GM19397 (cell line): Measurements from ENCODE around the gene RENBP.

Experiments
- ATAC-seq: cut with Tn5 transposase; IDR thresholded peaks from one replicate; pipeline ENCODE4 v1.9.1; 2021; ENCODE audit warnings: mild to moderate bottlenecking, moderate library complexity; ENCODE audit not compliant: unreplicated experiment

Gene RENBP

DNA sequence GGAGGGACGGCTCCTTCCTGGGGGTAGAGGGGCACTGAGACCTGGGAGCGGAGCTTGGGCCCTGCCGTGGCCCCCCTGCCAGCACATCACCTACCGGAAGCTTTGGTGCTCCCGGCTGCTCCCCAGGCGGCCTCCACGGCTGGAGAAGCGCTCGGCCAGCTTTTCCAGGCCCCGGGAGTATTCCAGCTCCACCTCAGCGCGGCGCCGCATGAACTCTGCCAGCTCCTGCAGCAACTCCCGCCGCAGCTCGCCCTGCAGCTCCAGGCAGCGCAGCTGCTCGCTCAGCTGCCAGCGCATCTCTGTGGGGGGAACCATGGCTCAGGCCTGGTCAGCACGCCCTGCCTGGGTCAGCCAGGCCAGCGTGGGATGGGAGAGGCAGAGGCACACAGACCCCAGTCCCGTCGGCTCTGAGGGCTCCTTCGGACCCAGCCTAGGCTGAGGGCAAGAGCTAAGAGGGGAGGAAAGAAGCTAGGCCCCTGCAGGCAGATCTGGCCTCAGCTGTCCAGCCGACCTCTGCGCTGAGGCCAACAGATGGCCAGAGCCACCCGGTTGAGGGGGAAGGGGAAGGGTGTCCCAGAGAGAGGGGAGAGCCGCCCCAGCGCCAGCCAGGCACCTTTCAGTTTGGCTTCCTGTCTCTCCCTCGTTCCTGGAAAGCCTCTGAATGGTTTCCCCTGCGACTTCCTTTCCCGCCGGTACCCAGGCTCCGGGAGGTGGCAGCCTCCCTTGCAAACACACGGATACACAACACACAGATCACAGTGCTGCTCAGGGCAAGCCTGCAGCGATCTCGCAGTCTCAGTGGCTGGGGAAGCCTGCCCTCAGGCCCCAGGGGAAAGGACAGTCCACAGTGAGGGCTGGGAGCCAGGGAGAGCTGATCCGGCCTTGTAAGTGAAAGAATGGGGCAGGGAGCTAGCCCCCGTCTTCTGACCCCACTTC lies 22.7 kb downstream of the RENBP start:
- ATAC-seq = no peak

DNA sequence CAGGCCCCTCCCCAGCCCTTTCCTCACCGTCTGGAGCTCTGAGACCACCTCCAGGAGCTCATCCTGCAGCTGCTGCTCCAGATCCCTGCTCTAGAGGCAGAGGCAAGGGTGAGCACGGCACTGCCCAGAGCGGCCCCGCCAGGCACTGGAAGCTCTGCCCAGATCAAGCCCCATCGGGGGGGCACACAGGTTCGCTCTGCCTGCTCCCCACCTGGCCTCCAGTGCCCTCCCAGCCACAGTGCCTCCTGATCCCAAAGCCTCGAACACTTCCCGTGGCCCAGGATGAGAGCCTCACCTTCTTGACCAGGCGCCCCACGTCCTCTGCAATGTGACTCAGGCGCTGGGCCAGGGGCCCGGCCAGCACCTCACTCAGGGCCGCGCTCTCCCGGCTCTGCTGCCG lies 23.4 kb downstream of the RENBP start:
- no peak for ATAC-seq

DNA sequence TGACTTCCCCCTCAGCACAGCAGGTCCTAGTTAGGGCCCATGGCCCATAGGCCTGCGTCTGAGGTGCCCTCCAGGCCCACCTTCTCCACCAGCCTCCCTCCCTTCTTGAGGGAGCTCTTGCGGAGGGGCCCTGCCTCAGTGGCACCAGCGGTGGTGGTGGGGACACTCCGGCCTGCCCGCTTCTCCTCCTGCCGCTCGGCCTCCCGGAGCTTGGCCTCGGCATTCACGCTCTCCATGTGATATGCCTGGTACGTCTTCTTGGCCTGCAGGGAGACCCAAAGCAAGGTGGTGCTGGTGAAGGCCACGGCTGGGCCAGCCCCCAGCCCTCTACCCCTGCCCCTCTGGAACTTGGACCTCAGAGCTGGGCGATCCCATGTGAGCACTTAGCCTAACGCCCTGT lies 23.9 kb downstream of the RENBP start:
- no peak for ATAC-seq

DNA sequence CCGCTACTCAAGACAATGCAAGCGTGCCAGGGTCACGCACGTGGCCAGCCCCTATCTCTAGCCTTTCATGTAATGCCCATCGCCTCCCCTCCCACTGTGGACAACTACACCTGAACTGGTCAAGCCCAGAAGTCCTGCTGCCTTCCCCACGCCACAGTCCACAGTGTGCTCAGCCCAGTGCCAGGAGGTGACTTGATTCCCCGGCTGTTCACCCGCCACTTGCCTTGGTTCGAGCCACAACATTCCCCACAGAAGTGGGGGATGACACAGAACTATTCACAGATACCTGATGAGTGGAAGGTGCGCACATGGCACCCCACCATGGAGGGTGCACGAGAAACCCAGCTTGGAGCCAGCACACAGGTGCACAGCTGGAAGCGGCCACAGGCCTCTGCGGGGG lies 25.2 kb downstream of the RENBP start:
- ATAC-seq = no peak

DNA sequence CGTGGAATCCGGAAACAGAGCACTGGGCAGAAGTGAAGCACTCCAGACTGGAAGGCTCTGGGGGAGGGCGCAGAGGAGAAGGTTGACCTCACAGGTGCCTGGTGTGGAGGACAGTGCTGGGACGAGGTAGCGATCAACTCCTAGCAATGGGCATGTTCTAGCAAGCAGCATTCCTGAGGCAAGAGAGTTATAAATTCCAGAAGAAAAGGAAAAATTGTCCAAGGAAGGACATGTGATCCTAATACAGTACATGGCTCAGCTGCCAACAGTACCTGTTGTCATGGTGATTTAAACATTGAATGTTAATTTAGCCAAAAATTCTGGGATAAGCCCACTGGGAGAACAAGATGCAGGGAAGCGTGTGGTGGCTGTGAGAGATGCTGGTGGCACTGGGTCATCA lies 26.6 kb downstream of the RENBP start:
- no peak for ATAC-seq

DNA sequence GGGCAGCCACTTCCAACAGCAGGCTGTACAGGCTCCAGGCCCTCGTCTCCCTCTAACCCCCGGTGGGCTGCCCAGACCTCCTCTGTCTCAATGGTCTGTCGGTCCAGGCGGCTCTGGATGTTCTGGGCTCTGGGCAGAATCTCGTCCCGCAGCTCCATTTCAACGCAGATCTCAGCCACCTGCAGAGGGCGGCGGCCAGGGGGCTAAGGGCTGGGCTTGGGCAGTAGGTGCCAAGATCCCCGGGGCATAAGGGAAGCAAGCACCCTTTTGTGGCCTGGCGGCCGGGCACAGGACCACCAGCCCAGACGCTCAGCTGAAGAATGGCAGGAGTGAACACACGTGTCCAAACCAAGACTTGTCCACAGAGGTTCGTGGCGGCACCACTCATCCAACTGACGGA lies 30.7 kb downstream of the RENBP start:
- no peak for ATAC-seq

DNA sequence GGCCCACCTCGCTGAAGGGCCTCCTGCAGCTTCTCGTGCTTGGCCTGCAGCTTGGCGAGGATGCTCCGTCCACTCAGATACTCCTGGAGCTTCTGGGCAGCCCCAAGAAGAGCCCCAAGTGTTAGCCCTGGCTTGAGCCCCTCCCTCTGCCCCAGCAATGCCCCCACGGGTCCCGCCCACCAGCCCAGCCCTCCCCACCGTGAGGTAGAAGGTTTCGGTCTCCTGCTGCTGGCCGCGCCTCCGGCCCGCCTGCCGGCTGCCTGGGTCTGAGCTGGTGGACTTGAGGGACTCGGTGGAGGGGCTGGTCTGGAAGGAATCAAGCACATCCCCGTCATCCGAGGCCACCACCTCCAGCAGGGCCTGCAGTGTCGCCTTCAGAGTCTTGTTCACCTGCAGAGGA lies 31.2 kb downstream of the RENBP start:
- ATAC-seq = no peak

DNA sequence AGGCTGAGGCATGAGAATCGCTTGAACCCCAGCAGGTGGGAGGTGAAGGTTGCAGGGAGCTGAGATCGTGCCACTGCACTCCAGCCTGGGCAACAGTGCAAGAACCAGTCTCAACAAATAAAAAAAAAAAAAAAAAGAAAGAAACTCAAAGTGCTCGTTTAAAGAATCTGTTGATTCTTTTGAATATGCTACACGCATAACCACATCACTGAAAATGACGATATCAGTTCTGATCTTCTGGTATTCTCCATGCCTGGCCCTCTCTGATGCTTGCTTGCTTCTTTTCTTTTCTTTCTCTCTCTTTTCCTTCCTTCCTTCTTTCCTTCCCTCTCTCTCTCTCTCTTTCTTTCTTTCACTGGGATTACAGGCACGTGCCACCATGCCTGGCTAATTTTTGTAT lies 32.6 kb downstream of the RENBP start:
- no peak for ATAC-seq

DNA sequence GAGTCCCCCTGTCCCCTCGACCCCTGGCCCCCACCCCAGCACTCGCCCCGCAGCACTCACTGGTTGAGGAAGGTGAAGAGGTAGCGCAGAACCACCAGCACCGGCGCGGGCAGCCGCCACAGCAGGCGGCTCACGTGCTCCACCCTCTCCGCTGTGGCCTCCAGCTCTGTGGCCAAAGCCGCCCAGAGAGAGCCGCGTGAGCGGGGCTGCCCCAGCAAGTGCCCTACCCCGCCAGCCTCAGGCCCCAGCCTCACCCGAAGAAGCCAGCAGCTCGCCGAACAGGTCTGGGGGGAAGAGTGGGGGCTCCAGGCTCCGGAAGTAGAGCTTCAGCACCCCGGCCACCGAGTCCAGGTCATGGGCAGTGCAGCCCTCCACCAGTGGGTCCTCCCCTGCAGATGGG lies 34.0 kb downstream of the RENBP start:
- ATAC-seq = no peak

DNA sequence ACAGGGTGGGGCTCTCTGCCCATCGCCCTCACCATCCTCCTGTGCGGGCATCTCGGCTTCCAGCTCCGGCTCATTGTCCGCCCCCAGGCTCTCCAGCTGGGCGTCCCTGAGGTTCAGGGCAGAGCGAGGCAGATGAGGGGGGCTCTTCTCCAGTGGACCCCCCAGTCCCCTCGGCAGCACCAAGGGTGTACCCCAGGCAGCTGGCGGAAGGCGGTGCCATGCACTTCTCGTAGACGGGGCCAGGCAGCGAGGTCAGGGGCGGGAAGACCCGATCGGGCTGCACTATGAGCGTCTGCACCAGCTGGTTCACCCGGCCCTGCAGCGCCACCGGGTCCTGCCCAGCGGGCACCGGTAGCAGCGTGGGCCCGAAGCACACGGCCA lies 34.5 kb downstream of the RENBP start:
- ATAC-seq = no peak

DNA sequence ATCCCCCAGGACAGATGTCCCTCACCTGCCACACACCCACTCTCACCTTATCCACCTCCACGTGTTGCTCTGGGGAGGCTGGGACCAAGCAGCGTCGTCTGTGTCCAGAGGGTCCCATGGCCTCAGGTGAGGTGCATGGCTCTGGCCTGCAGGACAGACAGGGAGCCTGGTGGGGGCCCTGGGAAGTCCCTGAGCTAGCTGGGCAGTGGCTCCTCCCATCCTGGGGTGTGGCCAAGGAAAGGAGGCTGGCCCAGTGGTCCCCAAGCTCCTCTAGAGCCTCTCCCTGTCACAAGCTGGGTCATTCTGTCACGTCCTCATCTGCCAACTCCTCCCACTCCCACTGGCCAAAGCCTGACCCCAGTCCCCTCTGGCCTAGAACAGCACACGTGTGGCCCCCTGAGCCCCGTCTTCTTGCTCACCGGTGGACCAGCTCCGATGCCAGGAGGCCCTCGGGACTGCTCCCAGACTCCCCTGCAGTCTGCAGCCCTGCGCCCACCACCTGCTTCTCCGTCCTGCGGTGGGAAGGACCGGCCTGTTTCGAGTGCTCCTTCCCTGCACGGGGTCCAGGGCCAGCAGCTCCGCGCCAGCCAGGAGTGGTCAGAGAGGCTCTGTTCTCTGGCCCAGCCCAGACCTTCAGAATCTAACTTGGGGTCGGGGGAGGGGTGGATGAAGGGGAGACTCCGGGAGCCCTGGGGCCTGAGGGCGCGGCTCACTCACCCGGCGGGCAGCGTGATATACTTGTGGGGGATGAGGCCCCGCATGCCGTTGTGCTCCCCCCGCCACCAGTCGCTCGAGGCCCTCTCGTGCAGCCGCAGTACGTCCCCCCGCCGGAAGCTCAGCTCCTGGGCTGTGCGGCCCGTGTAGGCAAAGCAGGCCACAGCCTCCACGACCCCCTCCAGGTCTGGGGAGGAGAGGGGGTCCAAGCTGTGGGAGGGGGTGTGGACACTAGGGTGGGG lies 35.1 kb downstream of the RENBP start:
- no peak for ATAC-seq

DNA sequence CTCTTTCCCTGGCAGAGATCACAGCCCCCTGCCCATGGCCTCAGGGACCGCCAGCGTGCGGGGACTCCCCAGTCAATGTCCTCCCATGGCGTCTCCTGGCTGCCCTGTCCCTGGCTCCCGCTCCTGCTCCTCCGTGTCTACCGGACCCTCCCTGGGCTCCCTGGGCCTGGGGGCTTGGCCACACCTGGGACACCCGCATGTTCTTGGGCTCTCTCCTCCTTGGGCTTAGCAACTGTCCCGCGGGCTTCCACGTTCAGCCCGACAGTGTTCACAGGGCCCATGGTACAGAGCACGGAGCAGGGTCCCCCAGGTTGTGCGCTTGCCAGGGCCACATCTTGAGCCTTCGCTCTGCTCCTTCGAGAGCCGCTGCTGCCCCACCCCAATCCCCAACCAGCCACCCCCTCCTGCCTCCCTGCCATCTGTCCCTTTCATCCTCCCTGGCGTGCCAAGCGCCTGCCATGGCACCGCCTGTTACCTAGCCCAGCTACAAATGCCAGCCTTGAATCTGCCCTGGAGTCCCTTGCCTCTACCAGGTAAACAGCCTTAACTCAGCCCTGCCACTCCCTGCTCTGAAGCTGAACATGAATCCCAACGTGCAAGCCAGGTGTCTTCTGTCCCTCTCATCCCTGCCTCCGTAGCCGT lies 36.1 kb downstream of the RENBP start:
- ATAC-seq = no peak

DNA sequence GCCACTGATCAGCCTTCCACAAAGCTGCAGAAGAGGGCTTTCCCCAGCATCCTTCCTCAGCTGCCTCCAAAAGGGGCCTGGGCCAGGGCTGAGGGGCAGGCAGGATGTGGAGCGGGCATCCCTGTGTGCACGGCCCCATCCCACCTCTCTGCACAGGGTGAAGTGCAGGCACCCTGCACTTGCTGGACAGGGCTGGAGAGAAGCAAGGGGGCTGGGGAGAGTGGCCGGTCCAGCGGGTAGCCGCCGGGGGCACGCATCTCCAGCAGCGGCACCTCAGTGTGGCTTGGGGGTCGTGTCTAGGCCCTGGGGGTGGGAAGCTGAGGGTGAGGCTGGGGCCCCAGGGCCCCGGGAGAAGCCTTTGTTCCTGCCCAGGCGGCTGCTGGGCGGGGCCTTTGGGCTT lies 37.0 kb downstream of the RENBP start:
- no peak for ATAC-seq

DNA sequence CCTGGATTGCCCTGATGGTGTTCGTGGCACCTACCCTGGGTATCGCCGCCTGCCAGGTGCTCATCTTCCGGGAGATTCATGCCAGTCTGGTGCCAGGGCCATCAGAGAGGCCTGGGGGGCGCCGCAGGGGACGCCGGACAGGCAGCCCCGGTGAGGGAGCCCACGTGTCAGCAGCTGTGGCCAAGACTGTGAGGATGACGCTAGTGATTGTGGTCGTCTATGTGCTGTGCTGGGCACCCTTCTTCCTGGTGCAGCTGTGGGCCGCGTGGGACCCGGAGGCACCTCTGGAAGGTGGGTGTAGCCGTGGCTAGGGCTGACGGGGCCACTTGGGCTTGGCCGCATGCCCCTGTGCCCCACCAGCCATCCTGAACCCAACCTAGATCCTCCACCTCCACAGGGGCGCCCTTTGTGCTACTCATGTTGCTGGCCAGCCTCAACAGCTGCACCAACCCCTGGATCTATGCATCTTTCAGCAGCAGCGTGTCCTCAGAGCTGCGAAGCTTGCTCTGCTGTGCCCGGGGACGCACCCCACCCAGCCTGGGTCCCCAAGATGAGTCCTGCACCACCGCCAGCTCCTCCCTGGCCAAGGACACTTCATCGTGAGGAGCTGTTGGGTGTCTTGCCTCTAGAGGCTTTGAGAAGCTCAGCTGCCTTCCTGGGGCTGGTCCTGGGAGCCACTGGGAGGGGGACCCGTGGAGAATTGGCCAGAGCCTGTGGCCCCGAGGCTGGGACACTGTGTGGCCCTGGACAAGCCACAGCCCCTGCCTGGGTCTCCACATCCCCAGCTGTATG lies 38.1 kb downstream of the RENBP start:
- no peak for ATAC-seq

DNA sequence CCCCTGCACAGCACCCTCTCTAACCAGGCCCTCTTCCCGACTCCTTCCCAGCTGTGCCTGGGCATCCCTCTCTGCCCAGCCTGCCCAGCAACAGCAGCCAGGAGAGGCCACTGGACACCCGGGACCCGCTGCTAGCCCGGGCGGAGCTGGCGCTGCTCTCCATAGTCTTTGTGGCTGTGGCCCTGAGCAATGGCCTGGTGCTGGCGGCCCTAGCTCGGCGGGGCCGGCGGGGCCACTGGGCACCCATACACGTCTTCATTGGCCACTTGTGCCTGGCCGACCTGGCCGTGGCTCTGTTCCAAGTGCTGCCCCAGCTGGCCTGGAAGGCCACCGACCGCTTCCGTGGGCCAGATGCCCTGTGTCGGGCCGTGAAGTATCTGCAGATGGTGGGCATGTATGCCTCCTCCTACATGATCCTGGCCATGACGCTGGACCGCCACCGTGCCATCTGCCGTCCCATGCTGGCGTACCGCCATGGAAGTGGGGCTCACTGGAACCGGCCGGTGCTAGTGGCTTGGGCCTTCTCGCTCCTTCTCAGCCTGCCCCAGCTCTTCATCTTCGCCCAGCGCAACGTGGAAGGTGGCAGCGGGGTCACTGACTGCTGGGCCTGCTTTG lies 38.9 kb downstream of the RENBP start:
- ATAC-seq = no peak

DNA sequence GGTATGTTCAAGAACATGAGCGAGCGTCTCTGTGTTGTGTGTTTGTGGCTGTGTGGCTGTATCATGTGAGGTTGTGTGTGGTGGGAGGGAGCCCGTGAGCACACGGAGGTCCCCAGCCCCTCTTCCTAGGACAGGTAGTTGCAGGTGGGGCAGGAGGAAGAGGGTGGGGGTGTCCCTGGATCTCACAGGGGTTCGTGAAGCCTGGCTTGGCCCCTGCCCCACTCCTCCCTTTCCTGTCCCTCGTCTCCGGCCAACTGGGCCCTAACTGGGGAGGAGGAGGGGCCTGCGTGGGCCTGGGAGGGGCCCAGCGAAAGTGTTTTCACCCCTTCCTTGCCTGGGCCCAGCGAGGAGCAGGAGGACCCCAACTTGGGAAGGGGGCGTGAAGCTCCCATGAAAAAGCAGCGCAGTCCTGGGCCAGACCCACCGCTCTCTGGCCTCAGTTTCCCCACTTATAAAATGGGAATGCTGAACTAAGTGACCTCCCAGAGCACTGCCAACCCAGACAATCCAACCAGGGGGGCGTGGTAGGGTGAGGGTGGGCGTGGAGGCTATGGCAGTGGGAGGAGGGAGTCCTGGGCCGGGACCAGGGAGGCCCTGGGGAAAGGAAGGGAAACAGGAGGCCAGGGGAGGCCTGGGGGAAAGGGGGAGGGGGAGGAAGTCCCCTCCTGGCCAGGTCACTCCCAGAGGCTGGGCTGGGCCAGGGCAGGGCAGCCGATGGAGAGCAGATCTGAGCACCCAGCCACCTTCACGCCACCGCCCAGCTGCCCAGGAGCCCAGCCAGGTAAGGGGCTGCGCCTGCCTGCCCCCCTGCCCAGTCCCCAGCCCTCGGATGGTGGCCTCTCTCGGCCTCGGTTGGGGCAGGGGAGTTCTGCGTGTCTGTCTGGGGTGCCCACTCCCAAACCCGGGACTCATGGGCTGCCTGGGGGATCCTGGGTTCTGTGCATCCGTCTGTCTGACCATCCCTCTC lies 40.2 kb downstream of the RENBP start, which contains the start of gene AVPR2:
AVPR2 (plus strand) TSS at position 683 of the 967 bp plus-strand sequence. CDS start 473 bp downstream, outside the sequence.
- ATAC-seq = no peak

DNA sequence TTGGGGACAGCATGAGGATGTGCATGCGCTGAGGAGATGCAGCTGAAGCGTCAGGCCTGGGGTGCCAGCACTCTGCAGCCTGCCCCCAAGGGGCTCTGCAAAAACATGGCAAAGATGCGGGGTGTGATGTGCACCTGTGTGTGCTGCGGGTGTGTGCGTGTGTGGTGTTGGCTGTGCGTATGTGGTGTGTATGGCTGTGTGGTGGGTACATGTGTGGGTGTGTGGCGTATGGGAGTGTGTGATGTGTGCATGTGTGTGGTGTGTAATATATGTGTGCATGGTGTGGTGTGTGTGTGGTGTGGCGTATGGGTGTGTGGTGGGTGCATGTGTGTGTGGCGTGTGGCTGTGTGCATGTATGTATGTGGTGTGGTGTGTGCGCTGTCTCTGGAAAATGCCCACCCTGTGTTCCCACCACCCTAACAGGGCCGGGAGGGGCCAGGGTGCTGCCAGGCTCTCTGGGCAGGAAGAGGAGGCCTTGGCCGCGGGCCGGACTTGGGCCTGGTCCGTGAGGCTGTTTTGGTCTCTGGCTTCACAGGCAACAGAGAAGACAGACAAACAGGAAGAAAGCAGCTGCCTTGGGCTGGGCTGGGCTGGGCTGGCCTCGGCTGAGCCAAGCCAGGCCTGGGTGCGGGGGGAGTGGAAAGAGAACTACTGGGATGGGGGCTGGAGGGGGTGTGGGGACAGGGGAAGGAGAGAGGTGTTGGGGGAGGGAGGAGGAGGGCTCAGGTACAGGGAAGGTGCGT lies 41.0 kb downstream of the RENBP start:
- no peak for ATAC-seq

DNA sequence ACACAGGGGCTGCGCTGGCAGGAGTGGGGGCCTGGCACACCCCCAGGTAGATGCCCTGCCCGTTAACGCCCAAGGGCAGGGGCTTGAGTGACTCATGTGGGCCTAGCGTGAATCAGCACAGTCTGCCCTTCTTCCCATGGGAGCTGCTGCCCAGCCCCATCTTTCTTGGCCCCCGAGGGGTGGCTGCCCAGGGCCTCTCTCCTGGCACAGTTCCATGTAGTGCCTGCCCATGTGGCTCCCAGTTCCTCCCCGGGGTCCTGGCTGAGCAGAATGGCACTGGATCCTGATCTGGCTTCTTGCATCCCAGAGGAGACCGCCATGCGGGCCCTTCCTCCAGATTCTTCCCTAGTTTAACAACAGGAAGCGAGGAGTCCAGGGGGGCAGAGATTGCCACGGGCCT lies 42.1 kb downstream of the RENBP start:
- ATAC-seq = no peak
